Bronchial epithelial cell (primary cell): ENCODE measurements around the gene ACTG2. TPM values are rescaled to one million over a fixed set of nuclear protein-coding genes. Genes with fewer than 3 reads are reported as not detected.

Experiments used
- DNase-seq: peaks from one replicate; pipeline ENCODE4 v3.0.0-alpha.2; 2010; ENCODE audit warnings: low read depth
- FAIRE-seq: peaks from 2 replicates; lab custom pipeline; 2011; peaks lifted over from hg19 to GRCh38; lab: Jason Lieb, UNC
- H3K27me3 ChIP-seq: 2 replicates; pipeline ENCODE4 v1.5.1; 2011; ENCODE audit warnings: low read length; ENCODE audit not compliant: control insufficient read depth, insufficient read depth
- H3K36me3 ChIP-seq: 2 replicates; pipeline ENCODE4 v1.5.1; 2011; ENCODE audit warnings: low read length; ENCODE audit not compliant: control insufficient read depth, insufficient read depth
- H3K4me3 ChIP-seq: 2 replicates; pipeline ENCODE4 v1.5.1; 2011; ENCODE audit warnings: mild to moderate bottlenecking, low read depth, low read length, control low read depth
- CTCF ChIP-seq: IDR thresholded peaks from 2 replicates; pipeline ENCODE4 v1.5.1; 2011; ENCODE audit warnings: mild to moderate bottlenecking, moderate library complexity, low read length, control low read depth, inconsistent platforms; ENCODE audit not compliant: insufficient read depth, severe bottlenecking
- total RNA-seq: library from RNA; depleted of rRNA; stranded (reverse); fragments of >200 nt; gene quantifications from 2 replicates; pipeline ENCODE4 v1.2.1, GENCODE V29; 2014

The ACTG2 gene
- total RNA-seq, 1 donor from 2014 or later, result not detected

GRCh38 chr2:73965053-73965452 lies 72.2 kb downstream of the ACTG2 start:
- Histone ChIP-seq H3K27me3 (no peaks in the 10 kb centered on the region), H3K36me3 (no peaks in the 10 kb centered on the region), H3K4me3 (no peak overlapping the region)
- FAIRE-seq, result no peak
- TF ChIP-seq CTCF, result no peak
- no peak for DNase-seq

- H3K36me3 ChIP-seq, result no peaks in the 10 kb centered on the region
These were observed 75.6 kb downstream of the ACTG2 start for GRCh38 chr2:73968357-73968937.

GRCh38 chr2:73969356-73969755 lies 76.5 kb downstream of the ACTG2 start:
- Histone ChIP-seq H3K27me3 (no peaks in the 10 kb centered on the region), H3K36me3 (no peaks in the 10 kb centered on the region), H3K4me3 (no peak overlapping the region)
- FAIRE-seq (no peak), DNase-seq (no peak)
- TF ChIP-seq CTCF, result no peak

More at GRCh38 chr2:73968357-73968937, 75.6 kb downstream of the ACTG2 start:
- DNase-seq, result no peak
- no peaks in the 10 kb centered on the region for H3K27me3 ChIP-seq
- H3K4me3 ChIP-seq, result no peak overlapping the region
- no peak for FAIRE-seq
- no peak for TF ChIP-seq CTCF

Other genes with a start within 250 kb of the ACTG2 start
- gene TPRKB, start 155.7 kb upstream of the ACTG2 start, total RNA-seq, result 18.6 and 21.1 TPM in 2 replicates
- 28.4 and 35.2 TPM in 2 replicates for gene DUSP11, start 112.9 kb upstream of the ACTG2 start, total RNA-seq
- gene C2orf78, start 108.8 kb upstream of the ACTG2 start, total RNA-seq, result not detected in 2 replicates
- 24.0 and 36.4 TPM in 2 replicates for gene STAMBP, start 64.0 kb upstream of the ACTG2 start, total RNA-seq
- gene DGUOK, start 33.9 kb downstream of the ACTG2 start, total RNA-seq, result 39.3 and 40.8 TPM in 2 replicates
- 5.3 and 9.0 TPM in 2 replicates for gene TET3, start 91.9 kb downstream of the ACTG2 start, total RNA-seq